ENCODE data around the gene TOB2. TPM values are rescaled to one million over a fixed set of nuclear protein-coding genes. Genes with fewer than 3 reads are reported as not detected.
"Not testable (repeated sequence)": the region's sequence is repeated elsewhere in the genome, so short reads cannot be mapped to it uniquely, and the experiment has no call there.

The TOB2 gene
- total RNA-seq, 6 donors from 2014 or later: 32.8 to 53.6 (median 50.1) TPM

DNA sequence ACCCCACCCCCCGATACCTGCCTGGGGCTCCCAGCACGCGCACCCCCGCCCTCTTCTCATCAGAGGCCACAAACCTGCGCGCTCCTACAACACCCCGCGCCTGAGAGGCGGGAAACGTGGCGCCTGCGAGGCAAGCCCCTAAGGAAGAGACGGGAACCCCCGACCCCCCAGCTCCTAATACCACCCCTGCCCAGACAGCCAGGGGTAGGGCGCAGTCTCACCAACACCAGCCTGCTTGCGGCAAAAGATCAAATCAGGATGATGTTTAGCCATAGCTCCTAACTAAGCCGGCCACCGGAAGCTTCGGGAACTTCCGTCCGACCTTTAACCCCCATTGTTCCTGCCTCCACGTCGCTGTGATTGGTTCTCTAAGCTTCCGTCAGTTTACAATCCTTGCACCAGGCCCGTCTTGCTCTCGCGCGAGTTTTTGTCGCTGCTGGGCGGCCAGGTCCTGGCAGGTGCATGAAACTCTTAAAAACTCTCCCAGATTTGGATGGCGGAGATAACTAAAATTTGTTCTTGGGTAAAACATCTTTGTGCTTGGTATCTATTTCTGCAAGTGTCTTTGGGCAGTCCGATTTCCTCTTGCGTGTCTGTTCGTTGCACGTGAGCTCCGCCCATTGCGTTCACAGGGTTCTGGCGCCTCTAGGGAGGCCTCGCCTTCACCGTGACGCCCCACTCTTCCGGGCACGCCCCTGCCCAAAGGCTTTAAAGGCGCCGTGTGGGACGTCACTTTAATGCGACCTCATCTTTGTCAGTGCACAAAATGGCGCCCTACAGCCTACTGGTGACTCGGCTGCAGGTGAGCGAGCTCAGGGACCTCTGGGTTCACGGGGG is 22.0 kb upstream of the TOB2 start, which contains the start of the genes ACO2 and PHF5A:
Gene ACO2 (plus strand): TSS at position 737 of the 837 bp plus-strand sequence. CDS start 30 bp downstream, at position 767.
Gene PHF5A (minus strand): TSS at position 312 of the 837 bp plus-strand sequence. CDS start 39 bp downstream, at position 273.
- H3K9me3 ChIP-seq: no peaks in the 10 kb centered on the region
- DNase-seq: peak; percentile 94 to 96
- no peaks in the 10 kb centered on the region for H3K27me3 ChIP-seq
- peaks cover 14 to 28% (median 20%) of the 10 kb centered on the region in 4 donors for H3K4me1 ChIP-seq
- peaks cover 25 to 41% (median 38%) of the 10 kb centered on the region in 4 donors for H3K36me3 ChIP-seq
- peak within 1 kb of the TSS; percentile 91 to 97 (median 96) for H3K27ac ChIP-seq
- TF ChIP-seq EP300 (IDR thresholded peaks at IDR 0.05) (peak in 2 of 4 donors; percentile 2 to 69), POLR2AphosphoS5 (IDR thresholded peaks at IDR 0.05) (peak; percentile 91 to 94), POLR2A (IDR thresholded peaks at IDR 0.05) (peak in 3 of 4 donors; percentile 54 to 66 (median 57))
- TF ChIP-seq, protein P1, sequence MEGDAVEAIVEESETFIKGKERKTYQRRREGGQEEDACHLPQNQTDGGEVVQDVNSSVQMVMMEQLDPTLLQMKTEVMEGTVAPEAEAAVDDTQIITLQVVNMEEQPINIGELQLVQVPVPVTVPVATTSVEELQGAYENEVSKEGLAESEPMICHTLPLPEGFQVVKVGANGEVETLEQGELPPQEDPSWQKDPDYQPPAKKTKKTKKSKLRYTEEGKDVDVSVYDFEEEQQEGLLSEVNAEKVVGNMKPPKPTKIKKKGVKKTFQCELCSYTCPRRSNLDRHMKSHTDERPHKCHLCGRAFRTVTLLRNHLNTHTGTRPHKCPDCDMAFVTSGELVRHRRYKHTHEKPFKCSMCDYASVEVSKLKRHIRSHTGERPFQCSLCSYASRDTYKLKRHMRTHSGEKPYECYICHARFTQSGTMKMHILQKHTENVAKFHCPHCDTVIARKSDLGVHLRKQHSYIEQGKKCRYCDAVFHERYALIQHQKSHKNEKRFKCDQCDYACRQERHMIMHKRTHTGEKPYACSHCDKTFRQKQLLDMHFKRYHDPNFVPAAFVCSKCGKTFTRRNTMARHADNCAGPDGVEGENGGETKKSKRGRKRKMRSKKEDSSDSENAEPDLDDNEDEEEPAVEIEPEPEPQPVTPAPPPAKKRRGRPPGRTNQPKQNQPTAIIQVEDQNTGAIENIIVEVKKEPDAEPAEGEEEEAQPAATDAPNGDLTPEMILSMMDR (IDR thresholded peaks at IDR 0.05): peak in 2 of 6 experiments; percentile 19 to 23
- ATAC-seq (ENCODE audit: low FRiP score in 2 of 2): peak; percentile 99
- 0% methylated on average over 27 to 37 of the region's 51 CpGs for WGBS, 2 donors
- peak within 1 kb of the TSS; percentile 74 to 100 (median 100) for H3K4me3 ChIP-seq

DNA sequence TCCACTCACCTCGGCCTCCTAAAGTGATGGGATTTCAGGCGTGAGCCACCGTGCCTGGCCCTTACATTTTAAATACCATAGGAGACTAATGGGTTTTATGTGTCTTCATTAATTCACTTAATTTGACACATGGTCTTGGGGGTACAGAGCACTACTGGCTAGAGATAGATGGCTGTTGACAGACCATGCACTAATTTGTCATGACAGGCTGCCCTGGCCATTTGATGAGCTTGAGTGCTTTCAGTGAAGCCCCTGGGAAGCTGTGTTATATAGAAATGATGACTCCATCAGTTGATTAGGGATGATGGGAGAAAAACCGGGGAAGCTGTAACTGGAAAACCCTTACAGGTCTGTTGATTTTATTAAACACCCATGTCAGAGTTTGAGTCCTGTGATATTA is 15.3 kb upstream of the TOB2 start:
- WGBS, 2 donors: 91 to 96% methylated on average over 4 of the region's 4 CpGs
- H3K27ac ChIP-seq: no peak overlapping the region
- DNase-seq (no peak), ATAC-seq (ENCODE audit: low FRiP score in 2 of 2) (no peak)
- H3K36me3 ChIP-seq: peaks cover 37 to 91% (median 83%) of the 10 kb centered on the region in 4 donors
- TF ChIP-seq, protein P1 (IDR thresholded peaks at IDR 0.05): no peak
- TF ChIP-seq EP300 (IDR thresholded peaks at IDR 0.05) (no peak), POLR2AphosphoS5 (IDR thresholded peaks at IDR 0.05) (no peak), POLR2A (IDR thresholded peaks at IDR 0.05) (no peak)
- no peak overlapping the region for H3K4me3 ChIP-seq
- H3K4me1 ChIP-seq: peaks cover 0 to 5% (median 0%) of the 10 kb centered on the region in 4 donors
- H3K9me3 ChIP-seq: no peaks in the 10 kb centered on the region
- no peaks in the 10 kb centered on the region for H3K27me3 ChIP-seq

DNA sequence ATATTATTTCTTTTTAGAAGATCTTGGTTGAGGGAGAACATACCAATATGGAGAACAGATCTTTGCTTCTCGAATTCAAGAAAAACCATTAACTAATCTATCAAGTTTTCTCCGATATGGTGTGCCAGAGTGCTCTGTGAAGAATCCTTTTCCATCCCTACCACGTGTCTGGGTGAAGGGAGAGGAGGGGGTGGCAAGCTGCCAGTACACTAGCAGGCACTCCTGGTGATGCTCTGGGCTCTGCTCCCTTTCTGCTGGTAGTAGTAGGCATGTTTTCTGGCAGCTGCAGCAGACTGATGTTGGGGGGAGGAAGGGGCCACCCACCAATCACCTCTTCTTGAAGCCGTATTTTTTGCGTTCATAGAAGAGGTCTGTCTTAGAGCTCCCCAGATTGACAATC is 13.5 kb upstream of the TOB2 start:
- not testable (repeated sequence) for H3K4me1 ChIP-seq; H3K27ac ChIP-seq; ATAC-seq (ENCODE audit: low FRiP score in 2 of 2); H3K27me3 ChIP-seq; H3K9me3 ChIP-seq; H3K4me3 ChIP-seq; DNase-seq
- H3K36me3 ChIP-seq: peaks cover 26 to 73% (median 65%) of the 10 kb centered on the region in 4 donors
- WGBS, 2 donors: 79 to 81% methylated on average over 5 of the region's 5 CpGs

DNA sequence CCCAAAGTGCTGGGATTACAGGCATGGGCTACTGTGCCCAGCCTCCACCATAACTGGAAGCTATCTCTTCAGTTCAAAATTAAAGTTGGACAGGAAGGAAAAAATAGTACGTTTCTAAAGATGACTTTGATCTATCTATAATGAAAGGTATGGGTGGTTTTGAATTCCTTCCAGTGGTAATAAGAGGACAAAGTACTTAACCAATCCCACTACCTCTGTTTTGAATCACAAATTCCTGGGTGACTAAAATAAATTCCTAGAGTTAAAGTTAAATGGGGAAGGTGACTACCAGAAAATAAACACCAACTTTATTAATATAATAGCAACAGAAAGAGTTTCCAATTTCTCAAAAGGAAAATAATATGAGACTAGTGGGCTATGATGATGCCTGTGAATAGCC is 12.8 kb upstream of the TOB2 start:
- Histone ChIP-seq H3K4me3 (no peak overlapping the region), H3K4me1 (no peaks in the 10 kb centered on the region), H3K36me3 (peaks cover 20 to 67% (median 59%) of the 10 kb centered on the region in 4 donors), H3K27me3 (no peaks in the 10 kb centered on the region), H3K27ac (no peak overlapping the region), H3K9me3 (no peaks in the 10 kb centered on the region)
- WGBS, 2 donors: 64 to 72% methylated on average over 1 of the region's 1 CpG
- TF ChIP-seq EP300 (IDR thresholded peaks at IDR 0.05) (no peak), POLR2A (IDR thresholded peaks at IDR 0.05) (no peak), POLR2AphosphoS5 (IDR thresholded peaks at IDR 0.05) (no peak)
- TF ChIP-seq, protein P1 (IDR thresholded peaks at IDR 0.05): no peak
- DNase-seq: no peak
- no peak for ATAC-seq (ENCODE audit: low FRiP score in 2 of 2)

DNA sequence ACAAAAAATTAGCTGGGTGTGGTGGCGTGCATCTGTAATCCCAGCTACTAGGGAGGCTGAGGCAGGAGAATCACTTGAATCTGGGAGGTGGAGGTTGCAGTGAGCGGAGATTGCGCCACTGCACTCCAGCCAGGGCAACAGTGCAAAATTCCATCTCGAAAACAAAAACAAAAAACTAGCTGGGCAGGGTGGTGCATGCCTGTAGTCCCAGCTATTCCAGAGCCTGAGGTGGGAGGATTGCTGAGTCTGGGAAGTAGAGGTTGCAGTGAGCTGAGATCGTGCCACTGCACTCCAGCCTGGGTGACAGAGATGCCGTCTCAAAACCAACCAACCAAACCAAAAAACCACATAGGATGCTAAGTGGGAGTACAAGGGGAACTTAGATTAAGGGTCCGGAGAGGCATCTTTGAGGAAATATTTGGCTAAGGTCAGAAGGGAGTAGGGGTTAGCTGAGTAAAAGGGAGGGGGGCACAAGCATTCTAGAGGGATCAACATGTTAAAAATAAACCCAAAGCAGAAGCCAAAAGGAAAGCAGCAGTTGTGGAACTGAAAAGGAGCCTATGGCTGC is 11.6 kb upstream of the TOB2 start:
- TF ChIP-seq, protein P1 (IDR thresholded peaks at IDR 0.05): no peak
- TF ChIP-seq POLR2AphosphoS5 (IDR thresholded peaks at IDR 0.05) (no peak), EP300 (IDR thresholded peaks at IDR 0.05) (no peak), POLR2A (IDR thresholded peaks at IDR 0.05) (no peak)
- no peaks in the 10 kb centered on the region for H3K4me1 ChIP-seq
- peaks cover 12 to 57% (median 50%) of the 10 kb centered on the region in 4 donors for H3K36me3 ChIP-seq
- no peak overlapping the region for H3K4me3 ChIP-seq
- no peak overlapping the region for H3K27ac ChIP-seq
- DNase-seq (no peak), ATAC-seq (ENCODE audit: low FRiP score in 2 of 2) (no peak)
- H3K9me3 ChIP-seq: no peaks in the 10 kb centered on the region
- no peaks in the 10 kb centered on the region for H3K27me3 ChIP-seq
- WGBS, 2 donors: 79 to 86% methylated on average over 7 of the region's 7 CpGs

All from upper lobe of left lung (tissue), 6 donors.